Esophagus (tissue), 2 donors: ENCODE measurements around the gene WIPF3. TPM values are rescaled to one million over a fixed set of nuclear protein-coding genes. Genes with fewer than 3 reads are reported as not detected.
"Not testable (repeated sequence)": the region's sequence is repeated elsewhere in the genome, so short reads cannot be mapped to it uniquely, and the experiment has no call there.

Experiments
- H3K27ac ChIP-seq, 2 donors: one replicate each; pipeline ENCODE4 v1.5.1; 2013; ENCODE audit warnings: low read depth in 2 of 2, mild to moderate bottlenecking in 2 of 2, inconsistent platforms in 1 of 2, low read length in 1 of 2, moderate library complexity in 1 of 2
- H3K27me3 ChIP-seq, 2 donors: one replicate each; pipeline ENCODE4 v1.6.1; 2013; ENCODE audit warnings: low read length in 2 of 2, control low read depth in 1 of 2, mild to moderate bottlenecking in 1 of 2; ENCODE audit not compliant: insufficient read depth in 2 of 2, control insufficient read depth in 1 of 2
- H3K36me3 ChIP-seq, 2 donors: one replicate each; pipeline ENCODE4 v1.6.1; 2013; ENCODE audit warnings: low read length in 1 of 2; ENCODE audit not compliant: control insufficient read depth in 2 of 2, insufficient read depth in 2 of 2
- H3K4me1 ChIP-seq, 2 donors: one replicate each; pipeline ENCODE4 v1.6.1; 2013; ENCODE audit warnings: low read length in 1 of 2; ENCODE audit not compliant: control insufficient read depth in 2 of 2, insufficient read depth in 2 of 2
- H3K4me3 ChIP-seq, 2 donors: one replicate each; pipeline ENCODE4 v1.5.1; 2013; ENCODE audit warnings: low read length in 2 of 2, mild to moderate bottlenecking in 2 of 2, low read depth in 1 of 2, moderate library complexity in 1 of 2
- H3K9me3 ChIP-seq, 2 donors: one replicate each; pipeline ENCODE4 v1.6.1; 2013; ENCODE audit warnings: mild to moderate bottlenecking in 2 of 2, low read depth in 1 of 2, low read length in 1 of 2, moderate library complexity in 1 of 2; ENCODE audit not compliant: control insufficient read depth in 2 of 2, insufficient read depth in 1 of 2
- WGBS, 2 donors: extraction: QIAGEN DNeasy Blood & Tissue Kit; methylation state at CpG; one replicate each; pipeline ENCODE4 v1.1.7; 2013; 5-methylcytosine and 5-hydroxymethylcytosine counted together
- polyA plus RNA-seq, 2 donors: library from polyadenylated mRNA; stranded (reverse); fragments of 200-250 nt; gene quantifications; one replicate each; pipeline ENCODE4 v1.2.3, GENCODE V29; 2013
- donor health status: healthy with polysubstance abuse.
- donor health status: Bipolar disorder and iron deficiency.

Gene WIPF3
- polyA plus RNA-seq, 2 donors = 0.56 to 1.2 TPM

DNA sequence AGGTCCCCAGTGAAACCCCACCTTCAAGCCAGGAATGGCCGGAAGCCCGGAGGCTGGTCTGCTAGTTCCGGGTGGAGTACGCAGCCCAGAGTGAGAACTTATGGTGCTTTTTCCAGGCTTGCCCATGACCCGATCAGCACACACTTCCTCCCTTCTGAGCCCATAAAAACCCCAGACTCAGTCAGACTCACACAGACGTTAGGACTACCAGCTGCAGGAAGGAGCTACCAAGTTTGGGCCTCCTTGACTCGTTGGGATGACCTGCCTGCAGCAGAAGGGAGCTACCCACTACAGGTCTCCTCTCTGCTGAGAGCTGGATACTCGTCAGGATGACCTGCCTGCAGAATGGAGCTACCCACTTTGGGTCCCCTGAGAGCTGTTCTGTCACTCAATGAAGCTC is 144.2 kb downstream of the WIPF3 start:
- Histone ChIP-seq H3K27ac (no peak overlapping the region), H3K4me3 (no peak overlapping the region), H3K36me3 (peaks cover 0 to 10% of the 10 kb centered on the region in 2 donors), H3K27me3 (no peaks in the 10 kb centered on the region), H3K4me1 (no peaks in the 10 kb centered on the region), H3K9me3 (no peaks in the 10 kb centered on the region)
- 91 to 92% methylated on average over 8 of the region's 8 CpGs for WGBS, 2 donors

- H3K4me3 ChIP-seq = no peak overlapping the region
- H3K36me3 ChIP-seq = peaks cover 0 to 10% of the 10 kb centered on the region in 2 donors
- WGBS, 2 donors = 90 to 95% methylated on average over 8 of the region's 8 CpGs
- no peaks in the 10 kb centered on the region for H3K27me3 ChIP-seq
- H3K27ac ChIP-seq = no peak overlapping the region
- no peaks in the 10 kb centered on the region for H3K9me3 ChIP-seq
- peaks cover 0 to 2% of the 10 kb centered on the region in 2 donors for H3K4me1 ChIP-seq
Measured at GRCh38 chr7:29951206-29951605, 144.9 kb downstream of the WIPF3 start.

- Histone ChIP-seq H3K36me3 (peaks cover 0 to 10% of the 10 kb centered on the region in 2 donors), H3K4me3 (no peak overlapping the region), H3K9me3 (no peaks in the 10 kb centered on the region), H3K4me1 (peaks cover 0 to 3% of the 10 kb centered on the region in 2 donors), H3K27ac (no peak overlapping the region), H3K27me3 (no peaks in the 10 kb centered on the region)
- WGBS, 2 donors = 85 to 90% methylated on average over 4 of the region's 4 CpGs
Measured at GRCh38 chr7:29953726-29954347, 147.5 kb downstream of the WIPF3 start.

- WGBS, 2 donors = 78 to 90% methylated on average over 7 of the region's 7 CpGs
- H3K36me3 ChIP-seq = peaks cover 0 to 5% of the 10 kb centered on the region in 2 donors
- H3K27ac ChIP-seq = no peak overlapping the region
- H3K4me1 ChIP-seq = peaks cover 0 to 3% of the 10 kb centered on the region in 2 donors
- no peaks in the 10 kb centered on the region for H3K9me3 ChIP-seq
- no peak overlapping the region for H3K4me3 ChIP-seq
- no peaks in the 10 kb centered on the region for H3K27me3 ChIP-seq
Measured at GRCh38 chr7:29955075-29955792, 148.9 kb downstream of the WIPF3 start.

- peaks cover 0 to 3% of the 10 kb centered on the region in 2 donors for H3K36me3 ChIP-seq
- 69 to 70% methylated on average over 8 of the region's 8 CpGs for WGBS, 2 donors
- no peak overlapping the region for H3K27ac ChIP-seq
- H3K9me3 ChIP-seq = no peaks in the 10 kb centered on the region
- no peak overlapping the region for H3K4me3 ChIP-seq
- H3K4me1 ChIP-seq = peaks cover 0 to 3% of the 10 kb centered on the region in 2 donors
- no peaks in the 10 kb centered on the region for H3K27me3 ChIP-seq
Measured at GRCh38 chr7:29955799-29956486, 149.6 kb downstream of the WIPF3 start.

GRCh38 chr7:29956487-29956836 is 150.2 kb downstream of the WIPF3 start:
- Histone ChIP-seq H3K9me3 (no peaks in the 10 kb centered on the region), H3K4me1 (peaks cover 0 to 3% of the 10 kb centered on the region in 2 donors), H3K27me3 (no peaks in the 10 kb centered on the region), H3K4me3 (no peak overlapping the region), H3K36me3 (no peaks in the 10 kb centered on the region), H3K27ac (no peak overlapping the region)
- WGBS, 2 donors = 64 to 69% methylated on average over 3 of the region's 3 CpGs

- WGBS, 2 donors = 86% methylated on average over 9 of the region's 9 CpGs
- Histone ChIP-seq H3K4me1 (peaks cover 0 to 3% of the 10 kb centered on the region in 2 donors), H3K27me3 (no peaks in the 10 kb centered on the region), H3K4me3 (no peak overlapping the region), H3K36me3 (no peaks in the 10 kb centered on the region), H3K9me3 (no peaks in the 10 kb centered on the region), H3K27ac (no peak overlapping the region)
Measured at GRCh38 chr7:29957521-29958310, 151.4 kb downstream of the WIPF3 start.

GRCh38 chr7:29958667-29959358 is 152.5 kb downstream of the WIPF3 start:
- Histone ChIP-seq H3K9me3 (no peaks in the 10 kb centered on the region), H3K4me1 (peaks cover 0 to 3% of the 10 kb centered on the region in 2 donors), H3K27me3 (no peaks in the 10 kb centered on the region), H3K27ac (no peak overlapping the region), H3K4me3 (no peak overlapping the region), H3K36me3 (no peaks in the 10 kb centered on the region)
- 91 to 92% methylated on average over 8 of the region's 8 CpGs for WGBS, 2 donors

DNA sequence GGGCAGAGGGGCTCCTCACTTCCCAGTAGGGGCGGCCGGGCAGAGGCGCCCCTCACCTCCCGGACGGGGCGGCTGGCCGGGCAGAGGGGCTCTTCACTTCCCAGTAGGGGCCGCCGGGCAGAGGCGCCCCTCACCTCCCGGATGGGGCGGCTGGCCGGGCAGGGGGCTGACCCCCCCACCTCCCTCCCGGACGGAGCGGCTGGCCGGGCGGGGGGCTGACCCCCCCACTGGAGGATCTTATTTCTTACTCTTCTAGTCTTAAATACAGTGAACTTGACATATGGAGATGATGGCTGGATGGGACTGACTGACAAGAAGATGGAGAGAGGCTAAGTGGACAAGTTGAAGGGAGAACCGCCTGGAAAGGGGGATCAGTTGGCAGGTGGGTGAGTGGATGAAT is 155.3 kb downstream of the WIPF3 start:
- H3K27me3 ChIP-seq, H3K4me3 ChIP-seq, H3K36me3 ChIP-seq, H3K4me1 ChIP-seq, H3K9me3 ChIP-seq, H3K27ac ChIP-seq: not testable (repeated sequence)
- 95 to 96% methylated on average over 8 to 19 of the region's 19 CpGs for WGBS, 2 donors
